ENCODE results near the gene MICAL2. TPM values are rescaled to one million over a fixed set of nuclear protein-coding genes. Genes with fewer than 3 reads are reported as not detected.

The MICAL2 gene
- total and polyA plus RNA-seq, 2 donors (not counting 1 experiment from before 2014, with no cell fraction given), result 0.32 to 0.40 TPM

- CTCF ChIA-PET, result no interaction called here
- no peak for TF ChIP-seq EZH2 (IDR thresholded peaks at IDR 0.05; ENCODE audit: borderline replicate concordance, insufficient read depth, low read depth, low read length, poor library complexity, severe bottlenecking)
- TF ChIP-seq CTCF (IDR thresholded peaks at IDR 0.05), result no peak
- no peak overlapping the region for H3K9ac ChIP-seq (ENCODE audit: low read length)
- H3K27me3 Mint-ChIP-seq, result peaks cover 26% of the 10 kb centered on the region
- H2AFZ ChIP-seq (ENCODE audit: insufficient read depth, low read depth, low read length, poor library complexity, severe bottlenecking), result no peak overlapping the region
- WGBS (ENCODE audit: insufficient coverage), result 0% methylated on average over 1 of the region's 9 CpGs
- no peaks in the 10 kb centered on the region for H3K4me1 ChIP-seq (ENCODE audit: control insufficient read depth in 2 of 2, insufficient read depth in 2 of 2, low read length in 2 of 2)
- no peaks in the 10 kb centered on the region for H3K79me2 ChIP-seq (ENCODE audit: control insufficient read depth, insufficient read depth, low read length)
- H3K4me2 ChIP-seq (replicated peaks; ENCODE audit: low read depth, low read length, poor library complexity, severe bottlenecking), result no peak overlapping the region
- no peak for ATAC-seq (ENCODE audit: low read depth)
- H3K36me3 ChIP-seq (replicated peaks in 1 of 2; ENCODE audit: control extremely low read depth in 1 of 2, control insufficient read depth in 1 of 2, extremely low read depth in 1 of 2, insufficient read depth in 2 of 2, low read length in 1 of 2), result no peaks in the 10 kb centered on the region
- no peak overlapping the region for H3K4me3 Mint-ChIP-seq
- H3K9me3 Mint-ChIP-seq (ENCODE audit: insufficient read depth), result no peaks in the 10 kb centered on the region
- intact Hi-C loops (cut with micrococcal nuclease), result no loop called here
- no peak overlapping the region for H3K4me3 ChIP-seq (ENCODE audit: control extremely low read depth in 1 of 5, extremely low read depth in 1 of 5, insufficient read depth in 1 of 5, low read depth in 2 of 5, low read length in 4 of 5)
- no peaks in the 10 kb centered on the region for H3K9me3 ChIP-seq (ENCODE audit: control extremely low read depth in 1 of 3, control insufficient read depth in 2 of 3, insufficient read depth in 1 of 3, low read length in 2 of 3)
- no peak overlapping the region for H3K27ac ChIP-seq (ENCODE audit: low read length in 2 of 2)
- no peak overlapping the region for H3K27ac Mint-ChIP-seq
- no peak for DNase-seq
- POLR2A ChIA-PET, result no interaction called here
- H3K4me1 Mint-ChIP-seq, result no peaks in the 10 kb centered on the region
- H3K27me3 ChIP-seq (replicated peaks in 1 of 4; ENCODE audit: control extremely low read depth in 1 of 4, control insufficient read depth in 3 of 4, insufficient read depth in 4 of 4, low read length in 3 of 4), result peaks cover 0 to 2% (median 0%) of the 10 kb centered on the region in 4 experiments
- no peaks in the 10 kb centered on the region for H4K20me1 ChIP-seq (ENCODE audit: control insufficient read depth, insufficient read depth, low read length, poor library complexity, severe bottlenecking)
These were observed 97.2 kb downstream of the MICAL2 start for GRCh38 chr11:12207384-12208150.

GRCh38 chr11:12209096-12209495 lies 98.7 kb downstream of the MICAL2 start:
- H3K79me2 ChIP-seq (ENCODE audit: control insufficient read depth, insufficient read depth, low read length), result no peaks in the 10 kb centered on the region
- Mint-ChIP-seq H3K4me1 (no peaks in the 10 kb centered on the region), H3K9me3 (ENCODE audit: insufficient read depth) (no peaks in the 10 kb centered on the region), H3K4me3 (no peak overlapping the region), H3K27me3 (peaks cover 32% of the 10 kb centered on the region), H3K27ac (no peak overlapping the region)
- no peak overlapping the region for H3K9ac ChIP-seq (ENCODE audit: low read length)
- no peaks in the 10 kb centered on the region for H3K9me3 ChIP-seq (ENCODE audit: control extremely low read depth in 1 of 3, control insufficient read depth in 2 of 3, insufficient read depth in 1 of 3, low read length in 2 of 3)
- CTCF ChIA-PET, result no interaction called here
- H3K4me1 ChIP-seq (ENCODE audit: control insufficient read depth in 2 of 2, insufficient read depth in 2 of 2, low read length in 2 of 2), result no peaks in the 10 kb centered on the region
- no peak for TF ChIP-seq CTCF (IDR thresholded peaks at IDR 0.05)
- no peak for TF ChIP-seq EZH2 (IDR thresholded peaks at IDR 0.05; ENCODE audit: borderline replicate concordance, insufficient read depth, low read depth, low read length, poor library complexity, severe bottlenecking)
- no peaks in the 10 kb centered on the region for H3K36me3 ChIP-seq (replicated peaks in 1 of 2; ENCODE audit: control extremely low read depth in 1 of 2, control insufficient read depth in 1 of 2, extremely low read depth in 1 of 2, insufficient read depth in 2 of 2, low read length in 1 of 2)
- no peak for ATAC-seq (ENCODE audit: low read depth)
- POLR2A ChIA-PET, result no interaction called here
- no peak overlapping the region for H3K4me2 ChIP-seq (replicated peaks; ENCODE audit: low read depth, low read length, poor library complexity, severe bottlenecking)
- H3K4me3 ChIP-seq (ENCODE audit: control extremely low read depth in 1 of 5, extremely low read depth in 1 of 5, insufficient read depth in 1 of 5, low read depth in 2 of 5, low read length in 4 of 5), result no peak overlapping the region
- no peaks in the 10 kb centered on the region for H4K20me1 ChIP-seq (ENCODE audit: control insufficient read depth, insufficient read depth, low read length, poor library complexity, severe bottlenecking)
- no peak overlapping the region for H2AFZ ChIP-seq (ENCODE audit: insufficient read depth, low read depth, low read length, poor library complexity, severe bottlenecking)
- WGBS (ENCODE audit: insufficient coverage), result 95% methylated on average over 2 of the region's 2 CpGs
- H3K27me3 ChIP-seq (replicated peaks in 1 of 4; ENCODE audit: control extremely low read depth in 1 of 4, control insufficient read depth in 3 of 4, insufficient read depth in 4 of 4, low read length in 3 of 4), result peaks cover 0 to 2% (median 0%) of the 10 kb centered on the region in 4 experiments
- intact Hi-C loops (cut with micrococcal nuclease), result no loop called here
- H3K27ac ChIP-seq (ENCODE audit: low read length in 2 of 2), result no peak overlapping the region
- no peak for DNase-seq

All from B cell (primary cell).